HG02642 (cell line): Measurements from ENCODE around the gene KCTD7.
"Not testable (repeated sequence)": the region's sequence is repeated elsewhere in the genome, so short reads cannot be mapped to it uniquely, and the experiment has no call there.

ENCODE experiments used
- ATAC-seq: cut with Tn5 transposase; IDR thresholded peaks from one replicate; pipeline ENCODE4 v1.9.1; 2021; ENCODE audit warnings: mild to moderate bottlenecking; ENCODE audit not compliant: unreplicated experiment, poor library complexity

Gene KCTD7

DNA sequence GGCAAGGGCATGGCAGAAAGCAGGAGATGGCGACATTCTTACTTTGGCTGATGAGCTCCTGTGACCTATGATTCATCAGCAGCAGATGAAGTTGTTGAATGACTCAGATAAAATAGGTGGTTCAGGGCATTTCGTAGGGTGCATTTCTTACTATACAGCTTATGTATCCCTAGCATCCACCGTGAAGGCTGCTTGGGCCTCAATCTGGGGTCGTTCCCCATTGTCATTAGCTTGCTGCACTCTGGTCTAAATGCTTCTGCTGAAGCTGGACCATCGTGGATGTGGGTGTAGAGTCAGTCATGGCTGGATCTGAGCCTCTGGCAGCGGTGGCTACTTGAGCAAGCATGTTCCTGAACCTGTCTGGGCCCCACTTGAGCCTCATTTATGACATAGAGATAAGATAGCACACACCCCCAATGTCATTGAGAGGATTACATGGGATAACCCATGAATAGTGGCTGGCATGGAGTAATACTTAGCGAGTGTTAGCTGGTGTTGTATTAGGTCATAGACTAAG is 44.5 kb downstream of the KCTD7 start:
- not testable (repeated sequence) for ATAC-seq

DNA sequence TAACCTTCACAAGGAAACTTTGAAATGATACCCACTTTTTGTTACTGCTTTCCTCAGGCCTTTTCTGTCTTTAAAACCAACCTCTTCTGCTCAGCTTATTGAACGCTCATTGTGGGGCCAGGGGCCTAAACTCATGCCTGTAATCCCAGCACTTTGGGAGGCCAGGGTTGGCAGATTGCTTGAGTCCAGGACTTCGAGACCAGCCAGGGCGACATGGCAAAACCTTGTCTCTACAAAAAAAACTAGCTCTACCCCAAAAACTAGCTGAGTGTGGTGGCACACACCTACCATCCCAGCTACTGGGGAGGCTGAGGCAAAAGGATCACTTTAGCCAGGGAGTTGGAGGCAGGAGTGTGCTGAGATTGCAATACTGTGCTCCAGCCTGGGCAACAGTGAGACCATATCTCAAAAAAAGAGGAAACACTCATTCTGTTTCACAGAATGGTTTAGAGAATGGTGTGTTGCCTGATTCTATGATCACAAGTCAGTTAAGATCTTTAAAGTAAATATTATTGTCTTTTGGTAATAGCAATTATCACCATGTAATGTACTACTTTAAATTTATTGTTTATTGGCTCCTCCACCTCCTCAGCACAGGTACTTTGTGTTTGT is 51.1 kb downstream of the KCTD7 start:
- no peak for ATAC-seq

DNA sequence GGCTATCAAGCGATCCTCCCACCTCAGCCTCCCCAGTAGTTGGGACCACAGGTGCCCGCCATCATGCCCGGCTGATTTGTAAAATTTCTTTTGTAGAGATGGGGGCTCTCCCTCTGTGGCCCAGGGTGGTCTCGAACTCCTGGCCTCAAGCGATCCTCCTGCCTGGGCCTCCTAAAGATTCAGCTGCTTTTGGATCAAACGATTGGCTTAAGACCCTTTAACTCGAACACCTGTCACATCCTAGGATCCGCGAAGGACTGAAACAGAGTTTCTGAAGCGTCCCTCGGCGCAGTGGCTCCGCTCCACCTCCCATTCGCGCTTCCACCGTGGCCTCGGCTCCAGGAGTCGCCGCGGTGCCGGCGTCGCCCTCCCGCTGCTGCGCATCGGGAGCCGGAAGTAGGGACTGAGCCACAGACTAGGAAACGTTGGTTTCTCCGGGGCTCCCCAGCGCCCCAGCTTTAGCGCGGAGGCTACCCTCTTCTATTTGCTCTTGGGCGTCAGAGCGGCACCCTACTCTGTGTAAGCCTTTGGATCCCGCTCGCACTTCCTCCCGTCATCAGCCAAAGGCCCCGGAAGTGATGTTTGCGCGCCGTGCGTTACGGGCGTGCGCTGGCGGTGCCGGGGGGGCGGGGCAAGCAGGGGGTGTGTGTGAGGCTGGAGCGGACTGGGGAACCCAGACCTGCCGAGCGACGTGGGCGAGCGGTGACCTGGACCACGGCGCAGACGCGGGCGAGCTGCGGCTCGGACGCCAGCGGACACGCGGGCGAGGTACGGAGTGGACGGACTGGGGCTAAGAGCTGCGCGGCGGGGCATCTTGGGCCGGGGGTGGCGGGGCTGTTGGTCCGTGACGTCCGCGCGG is 53.0 kb downstream of the KCTD7 start:
- ATAC-seq = peak; percentile 95

DNA sequence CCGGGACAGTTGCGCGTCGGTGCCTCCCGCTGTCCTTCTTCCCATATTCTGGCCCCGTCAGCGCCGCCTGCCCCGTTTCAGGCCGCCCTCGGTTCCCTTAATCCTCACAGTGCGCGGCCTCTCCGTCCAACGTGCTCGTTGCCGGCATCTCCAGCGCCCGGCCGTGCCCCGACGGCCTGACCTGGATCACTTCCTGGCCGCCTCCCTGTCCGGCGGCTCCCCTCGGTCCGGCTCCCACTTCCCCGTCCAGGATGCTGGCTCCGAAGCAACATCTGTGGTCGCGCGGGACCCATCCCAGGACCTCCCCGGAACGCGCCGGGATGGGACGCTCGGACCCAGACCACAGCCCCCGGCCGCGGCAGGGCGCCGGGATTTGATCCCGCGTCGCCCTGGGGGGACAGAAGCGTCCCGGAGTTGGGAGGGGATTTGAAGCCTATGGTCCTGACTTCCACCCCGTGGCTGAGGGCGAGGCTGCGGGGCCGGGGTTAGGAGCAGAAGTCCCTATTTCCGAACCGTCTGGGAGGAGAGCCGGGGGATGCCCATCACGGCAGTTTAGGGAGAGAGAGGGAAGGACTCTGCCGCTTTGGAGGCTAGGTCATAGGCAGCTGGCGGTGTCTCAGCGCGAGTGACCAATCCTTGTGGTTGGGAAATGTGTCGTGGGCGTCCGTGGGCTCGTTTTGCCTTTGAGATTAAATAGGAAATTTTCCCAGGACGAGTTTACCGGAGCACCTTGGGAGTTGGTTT is 53.8 kb downstream of the KCTD7 start:
- peak; percentile 23 for ATAC-seq

DNA sequence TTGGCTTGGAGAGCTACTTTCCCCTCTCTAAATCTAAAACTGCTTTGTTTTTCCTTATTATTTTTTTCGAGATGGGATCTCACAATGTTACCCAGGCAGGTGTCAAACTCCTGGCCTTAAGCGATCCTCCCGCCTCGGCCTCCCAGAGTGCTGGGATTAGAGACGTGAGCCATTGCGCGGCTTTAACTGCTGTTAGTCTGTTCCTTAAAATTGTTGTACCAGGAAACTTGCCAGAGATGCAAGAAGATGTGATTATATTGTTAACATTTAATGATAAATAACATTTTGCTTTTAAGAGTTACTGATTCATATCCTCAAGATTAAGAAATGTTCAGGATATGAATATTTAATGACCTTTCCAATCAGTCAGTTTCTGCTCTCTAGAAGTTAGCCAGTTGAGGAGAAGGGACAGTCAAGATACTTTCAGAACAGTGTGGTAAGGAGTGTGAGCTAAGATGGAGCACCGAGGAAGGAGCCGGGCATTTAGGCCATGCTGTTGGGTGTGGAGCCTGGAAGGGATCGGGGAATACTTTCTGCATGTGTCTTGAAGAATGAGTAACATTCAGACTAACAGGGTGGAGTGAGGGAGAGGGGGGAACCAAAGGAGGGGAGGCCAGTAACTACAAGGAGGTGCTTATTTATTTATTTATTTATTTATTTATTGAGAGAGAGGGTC is 54.6 kb downstream of the KCTD7 start:
- ATAC-seq = not testable (repeated sequence)

DNA sequence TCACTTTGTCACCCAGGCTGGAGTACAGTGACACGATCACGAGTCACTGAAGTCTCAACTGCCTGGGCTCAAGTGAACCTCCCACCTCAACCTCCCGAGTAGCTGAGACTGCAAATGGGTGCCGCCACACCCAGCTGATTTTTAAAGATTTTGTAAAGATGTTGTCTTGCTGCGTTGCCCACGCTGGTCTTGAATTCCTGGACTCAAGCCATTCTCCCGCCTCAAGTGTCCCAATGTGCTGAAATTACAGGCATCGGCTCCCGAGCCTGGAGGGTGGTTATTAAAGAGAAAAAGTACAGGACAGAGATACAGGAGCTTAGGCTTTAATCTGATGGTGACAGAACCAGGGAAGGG is 55.1 kb downstream of the KCTD7 start:
- no peak for ATAC-seq

DNA sequence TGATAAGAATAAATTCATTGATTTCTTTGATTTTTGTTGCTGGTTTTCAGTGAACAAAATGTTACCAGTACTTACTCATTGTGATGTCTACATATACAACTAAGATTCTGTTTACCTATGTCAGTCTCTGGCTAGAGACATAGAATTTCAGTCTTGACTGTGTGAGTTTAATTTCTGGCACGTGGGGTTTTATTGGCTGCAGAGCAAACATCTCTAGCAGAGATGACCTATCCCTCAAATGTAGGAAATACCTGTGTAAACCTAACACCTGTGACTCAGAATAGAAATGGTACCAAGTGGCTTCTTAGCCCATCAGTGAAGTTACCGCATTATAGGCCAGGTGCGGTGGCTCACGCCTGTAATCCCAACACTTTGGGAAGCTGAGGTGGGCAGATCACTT is 57.0 kb downstream of the KCTD7 start:
- ATAC-seq = not testable (repeated sequence)

DNA sequence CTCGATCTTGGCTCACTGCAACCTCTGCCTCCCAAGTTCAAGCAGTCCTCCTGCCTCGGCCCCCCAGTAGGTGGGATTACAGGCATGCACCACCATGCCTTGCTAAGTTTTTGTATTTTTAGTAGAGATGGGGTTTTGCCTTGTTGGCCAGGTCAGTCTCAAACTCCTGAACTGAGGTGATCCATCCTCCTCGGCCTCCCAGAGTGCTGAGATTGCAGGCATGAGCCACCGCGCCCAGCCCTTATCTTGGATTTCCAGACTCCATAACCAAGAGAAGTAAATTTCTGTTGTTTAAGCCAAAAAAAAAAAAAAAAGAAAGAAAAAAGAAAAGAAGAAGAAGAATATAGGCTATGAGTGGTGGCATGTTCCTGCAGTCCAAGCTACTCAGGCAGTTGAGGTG is 58.5 kb downstream of the KCTD7 start:
- ATAC-seq = no peak

DNA sequence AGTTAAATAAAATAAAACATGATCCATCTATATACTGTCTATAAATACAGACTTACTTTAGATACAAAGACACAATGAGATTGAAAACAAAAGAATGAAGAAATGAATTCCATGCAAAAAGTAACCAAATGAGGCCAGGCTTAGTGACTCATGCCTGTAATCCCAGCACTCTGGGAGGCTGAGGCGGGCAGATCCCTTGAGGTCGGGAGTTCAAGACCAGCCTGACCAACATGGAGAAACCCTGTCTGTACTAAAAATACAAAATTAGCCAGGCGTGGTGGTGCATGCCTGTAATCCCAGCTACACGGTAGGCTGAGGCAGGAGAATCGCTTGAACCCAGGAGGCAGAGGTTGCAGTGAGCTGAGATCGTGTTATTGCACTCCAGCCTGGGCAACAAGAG is 59.0 kb downstream of the KCTD7 start:
- not testable (repeated sequence) for ATAC-seq

DNA sequence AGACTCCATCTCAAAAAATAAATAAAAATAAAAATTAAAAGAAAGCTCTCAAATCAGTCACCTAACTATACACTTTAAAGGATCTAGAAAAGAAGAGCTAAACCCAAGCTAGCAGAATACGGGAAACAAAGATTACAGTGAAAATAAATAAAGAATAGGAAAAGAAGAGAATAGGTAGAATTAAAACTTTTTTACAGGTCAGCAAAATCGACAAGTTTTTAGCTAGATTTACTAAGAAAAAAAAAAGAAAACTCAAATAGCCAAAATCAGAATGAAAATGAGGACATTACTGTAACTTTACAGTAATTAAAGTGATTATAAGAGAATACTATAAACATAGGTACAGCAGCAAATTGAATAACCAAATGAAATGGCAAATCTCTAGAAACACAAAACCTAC is 60.4 kb downstream of the KCTD7 start:
- no peak for ATAC-seq

DNA sequence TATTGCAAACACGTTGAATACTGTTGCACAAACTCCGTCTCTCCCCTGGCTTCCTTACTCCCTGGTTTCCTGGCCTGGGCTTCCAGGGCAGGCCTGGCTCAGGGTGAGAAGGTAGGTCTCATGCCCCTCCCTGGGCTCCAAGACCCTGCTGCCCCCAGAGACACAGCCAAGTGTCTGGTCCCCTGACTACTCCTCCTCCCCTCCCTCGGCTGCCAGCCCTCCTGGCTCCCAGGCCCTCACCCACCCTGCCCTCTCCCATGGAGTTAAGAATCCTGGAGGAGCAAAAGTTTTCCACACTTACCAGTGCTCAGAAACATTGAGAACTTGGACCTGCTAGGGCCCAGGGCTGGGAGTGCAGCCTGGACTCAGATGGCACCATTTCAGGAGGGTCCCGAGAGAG is 64.7 kb downstream of the KCTD7 start:
- ATAC-seq = no peak
